CD14-positive monocyte (primary cell): ENCODE data around the gene PRKD3. TPM values are rescaled to one million over a fixed set of nuclear protein-coding genes. Genes with fewer than 3 reads are reported as not detected.

Experiments used
- DNase-seq, 3 donors: peaks; one replicate each; pipeline ENCODE4 v3.0.0-alpha.2; 2011 to 2022
- H2AFZ ChIP-seq: 2 replicates; pipeline ENCODE4 v1.6.0; 2012; ENCODE audit warnings: mild to moderate bottlenecking, low read depth, low read length, inconsistent platforms; ENCODE audit not compliant: insufficient read depth, poor library complexity, severe bottlenecking
- H3K27ac ChIP-seq, 2 donors: 1 replicate in 1 of 2; 2 replicates in 1 of 2; pipeline ENCODE4 v1.5.1; 2012 to 2013; ENCODE audit warnings: low read length in 2 of 2, control low read depth in 1 of 2, inconsistent platforms in 1 of 2, low read depth in 1 of 2, mild to moderate bottlenecking in 1 of 2
- H3K27me3 ChIP-seq, 2 donors: one replicate each; pipeline versions ENCODE4 v1.6.0 to v1.6.1; 2011 to 2013; ENCODE audit warnings: low read length in 2 of 2; ENCODE audit not compliant: control insufficient read depth in 2 of 2, insufficient read depth in 2 of 2
- H3K36me3 ChIP-seq, 2 donors: replicated peaks in 1 of 2; 1 replicate in 1 of 2; 2 replicates in 1 of 2; pipeline versions ENCODE4 v1.5.1 to v1.6.1; 2012 to 2013; ENCODE audit warnings: low read length in 2 of 2, control low read depth in 1 of 2, inconsistent platforms in 1 of 2, mild to moderate bottlenecking in 1 of 2; ENCODE audit not compliant: insufficient read depth in 2 of 2, control insufficient read depth in 1 of 2
- H3K4me1 ChIP-seq, 2 donors: 1 replicate in 1 of 2; 2 replicates in 1 of 2; pipeline versions ENCODE4 v1.5.1 to v1.6.1; 2012 to 2013; ENCODE audit warnings: low read length in 2 of 2, control low read depth in 1 of 2, inconsistent platforms in 1 of 2, mild to moderate bottlenecking in 1 of 2, moderate library complexity in 1 of 2; ENCODE audit not compliant: insufficient read depth in 2 of 2, control insufficient read depth in 1 of 2
- H3K4me2 ChIP-seq: replicated peaks from 2 replicates; pipeline ENCODE3; 2012; ENCODE audit warnings: low read length, moderate library complexity, mild to moderate bottlenecking; ENCODE audit not compliant: poor library complexity, severe bottlenecking; ENCODE audit errors: extremely low read depth
- H3K4me3 ChIP-seq, 3 experiments: fragments of 200-600 bp in 1 of 3; sonication (generic) in 1 of 3; replicated peaks in 1 of 3; 1 replicate in 2 of 3; 2 replicates in 1 of 3; pipeline ENCODE4 v1.5.1; 2011 to 2013; ENCODE audit warnings: low read length in 3 of 3, mild to moderate bottlenecking in 3 of 3, control low read depth in 2 of 3, low read depth in 2 of 3, inconsistent platforms in 1 of 3, moderate library complexity in 1 of 3
- H3K79me2 ChIP-seq: 2 replicates; pipeline ENCODE4 v1.6.0; 2012; ENCODE audit warnings: mild to moderate bottlenecking, control low read depth, inconsistent platforms, low read length, moderate library complexity; ENCODE audit not compliant: insufficient read depth
- H3K9ac ChIP-seq: 2 replicates; pipeline ENCODE4 v1.6.0; 2017; ENCODE audit warnings: low read length, mild to moderate bottlenecking; ENCODE audit not compliant: insufficient read depth, poor library complexity, severe bottlenecking
- H3K9me3 ChIP-seq, 2 donors: replicated peaks in 1 of 2; 1 replicate in 1 of 2; 2 replicates in 1 of 2; pipeline versions ENCODE4 v1.5.1 to v1.6.1; 2012 to 2013; ENCODE audit warnings: low read length in 2 of 2, control low read depth in 1 of 2; ENCODE audit not compliant: control insufficient read depth in 1 of 2, insufficient read depth in 1 of 2
- H4K20me1 ChIP-seq: 2 replicates; pipeline ENCODE4 v1.6.0; 2012; ENCODE audit warnings: mild to moderate bottlenecking, low read length, control low read depth, moderate library complexity; ENCODE audit not compliant: insufficient read depth
- H3K27ac Mint-ChIP-seq, 7 donors: one replicate each; pipeline ENCODE4 v1.8.0; 2020; ENCODE audit warnings: mild to moderate bottlenecking in 7 of 7, mixed read lengths in 7 of 7, moderate library complexity in 6 of 7, inconsistent platforms in 2 of 7
- H3K27me3 Mint-ChIP-seq, 3 donors: one replicate each; pipeline ENCODE4 v1.8.0; 2021 to 2022; ENCODE audit warnings: low read depth in 3 of 3, mild to moderate bottlenecking in 3 of 3, mixed read lengths in 3 of 3, moderate library complexity in 3 of 3, inconsistent platforms in 1 of 3
- H3K36me3 Mint-ChIP-seq, 2 donors: one replicate each; pipeline ENCODE4 v1.8.0; 2020; ENCODE audit warnings: mixed read lengths in 2 of 2, inconsistent platforms in 1 of 2, mild to moderate bottlenecking in 1 of 2
- H3K4me1 Mint-ChIP-seq: one replicate; pipeline ENCODE4 v1.8.0; 2020; ENCODE audit warnings: mild to moderate bottlenecking, mixed read lengths
- H3K4me3 Mint-ChIP-seq, 2 donors: one replicate each; pipeline ENCODE4 v1.8.0; 2020; ENCODE audit warnings: mild to moderate bottlenecking in 2 of 2, mixed read lengths in 2 of 2, moderate library complexity in 1 of 2
- H3K9me3 Mint-ChIP-seq, 7 donors: one replicate each; pipeline ENCODE4 v1.8.0; 2020 to 2022; ENCODE audit warnings: mixed read lengths in 7 of 7, mild to moderate bottlenecking in 6 of 7, moderate library complexity in 6 of 7, inconsistent platforms in 2 of 7
- WGBS: methylation state at CpG from one replicate; pipeline ENCODE4 v1.1.5; 2013; ENCODE audit warnings: missing lambda C conversion rate; ENCODE audit not compliant: insufficient coverage; 5-methylcytosine and 5-hydroxymethylcytosine counted together
- intact Hi-C, 2 donors: fragments of 100-400 bp; cut with micrococcal nuclease; formaldehyde crosslinking; loops; one replicate each; pipeline versions ENCODE4 v1.15.0 to v1.15.1; 2023
- polyA plus RNA-seq, 3 donors: library from polyadenylated mRNA; depleted of rRNA in 1 of 3; unstranded in 2 of 3; stranded (reverse) in 1 of 3; fragments of 300-500 nt in 2 of 3; fragments of >200 nt in 1 of 3; fragmentation: Illumina TruSeq in 2 of 3; gene quantifications; 1 replicate in 2 of 3; 2 replicates in 1 of 3; pipeline ENCODE4 v1.2.3, GENCODE V29; 2012 to 2021
- TF ChIP-seq, protein P1 (sequence below): fragments of 200-600 bp; IDR thresholded peaks from one replicate; pipeline ENCODE4 v1.8.0; 2022; ENCODE audit warnings: antibody characterized with exemption, mild to moderate bottlenecking

Gene PRKD3
- polyA plus RNA-seq, 3 donors, result 14.2 to 17.5 (median 16.9) TPM

DNA sequence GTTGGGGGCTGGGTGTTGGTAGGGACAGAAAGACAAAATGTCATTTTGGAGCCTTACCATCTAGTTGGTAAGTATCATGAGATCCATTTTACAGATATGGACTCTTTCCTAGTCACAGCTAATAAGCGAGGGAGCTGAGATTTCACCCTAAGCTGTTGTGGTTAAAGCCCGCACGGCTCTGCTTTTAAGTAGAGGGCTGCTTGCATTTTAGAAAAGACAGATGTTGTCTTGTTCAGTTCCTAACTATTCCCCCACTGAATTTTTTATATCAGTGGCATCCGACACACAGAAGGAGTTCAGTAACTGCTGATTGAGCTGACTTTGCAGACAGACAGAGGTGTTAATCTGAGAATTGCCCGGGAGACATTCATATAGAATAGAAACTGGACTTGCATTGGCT lies 23.5 kb upstream of the PRKD3 start:
- Histone ChIP-seq H3K4me2 (no peak overlapping the region), H3K9ac (no peak overlapping the region), H3K27me3 (no peaks in the 10 kb centered on the region), H3K79me2 (peaks cover 77% of the 10 kb centered on the region), H3K4me1 (peaks cover 66 to 76% of the 10 kb centered on the region in 2 donors), H4K20me1 (peaks cover 16% of the 10 kb centered on the region), H3K4me3 (no peak overlapping the region), H3K36me3 (peaks cover 5 to 9% of the 10 kb centered on the region in 2 donors), H2AFZ (no peak overlapping the region), H3K27ac (no peak overlapping the region), H3K9me3 (no peaks in the 10 kb centered on the region)
- Mint-ChIP-seq H3K4me3 (no peak overlapping the region), H3K9me3 (peaks cover 0 to 3% (median 0%) of the 10 kb centered on the region in 7 donors), H3K27ac (no peak overlapping the region), H3K36me3 (peaks cover 10 to 11% of the 10 kb centered on the region in 2 donors), H3K4me1 (peaks cover 67% of the 10 kb centered on the region), H3K27me3 (peaks cover 0 to 2% (median 2%) of the 10 kb centered on the region in 3 donors)
- TF ChIP-seq, protein P1, sequence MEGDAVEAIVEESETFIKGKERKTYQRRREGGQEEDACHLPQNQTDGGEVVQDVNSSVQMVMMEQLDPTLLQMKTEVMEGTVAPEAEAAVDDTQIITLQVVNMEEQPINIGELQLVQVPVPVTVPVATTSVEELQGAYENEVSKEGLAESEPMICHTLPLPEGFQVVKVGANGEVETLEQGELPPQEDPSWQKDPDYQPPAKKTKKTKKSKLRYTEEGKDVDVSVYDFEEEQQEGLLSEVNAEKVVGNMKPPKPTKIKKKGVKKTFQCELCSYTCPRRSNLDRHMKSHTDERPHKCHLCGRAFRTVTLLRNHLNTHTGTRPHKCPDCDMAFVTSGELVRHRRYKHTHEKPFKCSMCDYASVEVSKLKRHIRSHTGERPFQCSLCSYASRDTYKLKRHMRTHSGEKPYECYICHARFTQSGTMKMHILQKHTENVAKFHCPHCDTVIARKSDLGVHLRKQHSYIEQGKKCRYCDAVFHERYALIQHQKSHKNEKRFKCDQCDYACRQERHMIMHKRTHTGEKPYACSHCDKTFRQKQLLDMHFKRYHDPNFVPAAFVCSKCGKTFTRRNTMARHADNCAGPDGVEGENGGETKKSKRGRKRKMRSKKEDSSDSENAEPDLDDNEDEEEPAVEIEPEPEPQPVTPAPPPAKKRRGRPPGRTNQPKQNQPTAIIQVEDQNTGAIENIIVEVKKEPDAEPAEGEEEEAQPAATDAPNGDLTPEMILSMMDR, result no peak
- no peak for DNase-seq
- intact Hi-C loops, result loop anchor here in 1 of 2 donors (5.0 kb wide), 1 partner anchor 479 kb away; no protein-coding TSS in a partner anchor
- no CpG with 5 or more reads among the region's 5 CpGs for WGBS

DNA sequence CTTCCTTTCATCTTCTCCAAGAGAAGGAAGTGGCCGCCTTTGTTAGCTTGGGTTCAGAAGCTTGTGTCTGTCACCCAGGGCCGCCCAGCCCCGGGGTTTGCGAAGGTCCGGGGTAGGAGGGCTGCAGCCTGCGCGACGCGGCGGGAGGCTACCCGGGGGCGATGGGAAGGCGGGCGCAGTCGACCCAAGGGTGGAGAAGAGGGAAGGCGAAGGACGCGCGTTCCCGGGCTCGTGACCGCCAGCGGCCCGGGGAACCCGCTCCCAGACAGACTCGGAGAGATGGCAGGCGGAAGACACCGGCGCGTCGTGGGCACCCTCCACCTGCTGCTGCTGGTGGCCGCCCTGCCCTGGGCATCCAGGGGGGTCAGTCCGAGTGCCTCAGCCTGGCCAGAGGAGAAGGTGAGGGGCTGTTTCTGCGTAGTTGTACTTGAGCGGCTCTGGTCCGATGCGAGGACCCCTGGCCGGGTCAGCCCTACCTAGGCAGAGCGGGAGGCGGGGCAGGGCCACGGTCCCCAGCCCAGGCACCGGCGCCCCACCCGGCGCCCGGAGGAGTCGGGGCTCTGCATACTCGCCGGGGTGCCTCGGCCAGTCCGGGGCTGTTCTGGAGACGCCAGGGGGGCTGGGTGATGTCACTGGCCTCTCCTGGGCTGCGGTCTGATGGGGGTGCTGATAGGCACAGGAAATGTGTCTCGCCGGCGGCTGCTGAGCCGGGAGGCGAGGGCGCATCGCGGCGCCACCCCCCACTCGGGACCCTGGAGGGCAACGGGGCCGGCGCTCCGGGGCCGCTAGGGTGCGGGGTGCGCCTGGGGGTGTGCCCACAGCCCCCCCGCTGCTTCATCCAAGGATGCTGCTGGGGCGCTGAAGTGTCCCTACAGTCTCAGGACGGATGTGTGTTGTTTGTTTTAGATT lies 20.1 kb upstream of the PRKD3 start, which contains the start of gene QPCT:
TSS of gene QPCT (plus strand) at position 178 of the 909 bp plus-strand sequence. CDS start at position 280, 102 bp downstream.
- WGBS, result under 1% methylated on average over 70 of the region's 73 CpGs
- Mint-ChIP-seq H3K27me3 (peaks cover 2 to 3% (median 3%) of the 10 kb centered on the region in 3 donors), H3K4me3 (peak within 1 kb of the TSS; percentile 91 to 94), H3K27ac (peak within 1 kb of the TSS; percentile 96 to 100 (median 98)), H3K9me3 (peaks cover 0 to 3% (median 0%) of the 10 kb centered on the region in 7 donors), H3K36me3 (peaks cover 0 to 5% of the 10 kb centered on the region in 2 donors), H3K4me1 (peaks cover 57% of the 10 kb centered on the region)
- peaks cover 8% of the 10 kb centered on the region for H4K20me1 ChIP-seq
- peak within 1 kb of the TSS; percentile 43 to 88 (median 61) for H3K4me3 ChIP-seq
- intact Hi-C loops, result loop anchor here in 1 of 2 donors (5.0 kb wide), 1 partner anchor 483 kb away; no protein-coding TSS in a partner anchor
- DNase-seq, result peak; percentile 61 to 73 (median 71)
- peak within 1 kb of the TSS; percentile 92 for H3K4me2 ChIP-seq
- no peaks in the 10 kb centered on the region for H3K27me3 ChIP-seq
- peaks cover 52 to 65% of the 10 kb centered on the region in 2 donors for H3K4me1 ChIP-seq
- TF ChIP-seq, protein P1, result no peak
- H3K9me3 ChIP-seq, result no peaks in the 10 kb centered on the region
- H3K36me3 ChIP-seq, result no peaks in the 10 kb centered on the region
- peak within 1 kb of the TSS; percentile 86 for H3K9ac ChIP-seq
- peak within 1 kb of the TSS; percentile 82 to 84 for H3K27ac ChIP-seq
- H2AFZ ChIP-seq, result peak within 1 kb of the TSS; percentile 90
- peaks cover 47% of the 10 kb centered on the region for H3K79me2 ChIP-seq
